ENCODE measurements around the gene SPNS2. TPM values are rescaled to one million over a fixed set of nuclear protein-coding genes. Genes with fewer than 3 reads are reported as not detected.
A peak's percentile ranks its signal among the peaks of the same experiment; 100 is the strongest.

SPNS2 gene
- 187 TPM for total RNA-seq (ENCODE audit: unreplicated experiment)
- long read RNA-seq, transcript SPNS2-205 (5 exons, 704 nt), result major isoform, 6 of 18 reads
- long read RNA-seq, partial matches to known transcripts, result 7 of 18 reads
- long read RNA-seq, other reads (novel, unspliced or antisense), result 5 of 18 reads

DNA sequence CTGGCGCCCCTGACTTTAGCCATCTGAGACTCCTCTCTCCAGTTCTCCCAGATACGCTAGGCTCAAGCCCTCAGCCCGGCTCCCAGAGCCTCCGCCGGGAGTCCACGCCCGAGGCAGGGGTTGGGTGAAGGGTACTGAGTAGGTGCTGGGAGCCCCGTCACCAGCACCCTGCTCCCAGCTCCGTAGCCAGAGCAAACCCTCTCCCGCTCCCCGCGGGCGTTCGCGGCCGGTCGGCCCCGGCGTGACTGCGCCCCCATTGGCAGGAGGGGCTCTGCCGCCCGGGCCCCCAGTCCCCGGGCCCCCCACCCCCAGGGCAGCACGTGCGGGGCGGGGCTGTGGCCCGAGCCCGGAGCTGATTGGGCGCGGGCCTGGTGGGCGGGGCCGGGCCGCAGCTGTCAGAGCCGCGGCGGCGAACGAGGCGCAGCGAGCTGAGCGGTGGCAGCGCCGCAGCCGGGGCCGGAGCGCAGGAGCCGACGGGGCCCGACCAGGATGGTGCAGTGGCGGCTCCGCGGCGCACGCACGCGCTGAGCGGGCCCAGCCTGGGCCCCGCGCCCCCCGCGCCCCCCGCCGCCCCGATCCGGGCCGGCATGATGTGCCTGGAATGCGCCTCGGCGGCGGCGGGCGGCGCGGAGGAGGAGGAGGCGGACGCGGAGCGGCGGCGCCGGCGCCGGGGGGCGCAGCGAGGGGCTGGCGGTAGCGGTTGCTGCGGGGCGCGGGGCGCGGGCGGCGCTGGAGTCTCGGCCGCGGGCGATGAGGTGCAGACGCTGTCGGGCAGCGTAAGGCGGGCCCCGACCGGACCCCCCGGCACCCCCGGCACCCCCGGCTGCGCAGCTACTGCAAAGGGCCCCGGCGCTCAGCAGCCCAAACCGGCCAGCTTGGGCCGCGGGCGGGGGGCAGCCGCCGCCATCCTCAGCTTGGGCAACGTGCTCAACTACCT is at the start of gene SPNS2:
TSS of gene SPNS2 (plus strand) at position 421 of the 937 bp plus-strand sequence. CDS start at position 588, 167 bp downstream.
- peaks cover 35% of the 10 kb centered on the region for H3K4me1 Mint-ChIP-seq (ENCODE audit: unreplicated experiment)
- peaks cover 12% of the 10 kb centered on the region for H3K36me3 Mint-ChIP-seq (ENCODE audit: low read depth, unreplicated experiment)
- H3K9me3 Mint-ChIP-seq (ENCODE audit: unreplicated experiment), result no peaks in the 10 kb centered on the region
- TF ChIP-seq CTCF (IDR thresholded peaks at IDR 0.05; ENCODE audit: unreplicated experiment), result no peak
- H3K27ac Mint-ChIP-seq (ENCODE audit: unreplicated experiment), result peak within 1 kb of the TSS; percentile 81
- peaks cover 21% of the 10 kb centered on the region for H3K27me3 Mint-ChIP-seq (ENCODE audit: unreplicated experiment)
- DNase-seq (ENCODE audit: low spot score), result peak; percentile 73
- H3K4me3 Mint-ChIP-seq (ENCODE audit: unreplicated experiment), result peak within 1 kb of the TSS; percentile 99

DNA sequence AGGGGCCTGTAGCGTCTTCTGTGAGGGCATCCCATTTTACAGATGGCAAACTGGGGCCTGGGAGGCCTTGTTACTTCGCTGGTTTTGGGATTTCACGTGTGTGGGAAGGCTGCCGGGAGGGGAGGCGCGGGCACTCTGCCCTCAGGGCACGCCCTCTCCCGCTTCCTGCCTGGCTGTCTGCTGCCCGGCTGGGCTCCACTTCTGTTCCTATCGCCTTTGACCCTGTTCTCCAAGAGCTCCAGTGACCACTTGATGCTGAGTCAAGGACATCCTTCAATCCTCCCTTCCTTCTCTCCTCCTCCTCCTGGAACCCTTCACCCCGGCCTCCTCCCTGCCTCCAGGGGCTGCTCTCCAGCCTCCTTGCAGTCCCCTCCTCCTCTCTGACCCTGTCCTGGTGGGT is 48.9 kb upstream of the SPNS2 start:
- Mint-ChIP-seq H3K27me3 (ENCODE audit: unreplicated experiment) (peaks cover 5% of the 10 kb centered on the region), H3K27ac (ENCODE audit: unreplicated experiment) (no peak overlapping the region), H3K4me3 (ENCODE audit: unreplicated experiment) (no peak overlapping the region)

DNA sequence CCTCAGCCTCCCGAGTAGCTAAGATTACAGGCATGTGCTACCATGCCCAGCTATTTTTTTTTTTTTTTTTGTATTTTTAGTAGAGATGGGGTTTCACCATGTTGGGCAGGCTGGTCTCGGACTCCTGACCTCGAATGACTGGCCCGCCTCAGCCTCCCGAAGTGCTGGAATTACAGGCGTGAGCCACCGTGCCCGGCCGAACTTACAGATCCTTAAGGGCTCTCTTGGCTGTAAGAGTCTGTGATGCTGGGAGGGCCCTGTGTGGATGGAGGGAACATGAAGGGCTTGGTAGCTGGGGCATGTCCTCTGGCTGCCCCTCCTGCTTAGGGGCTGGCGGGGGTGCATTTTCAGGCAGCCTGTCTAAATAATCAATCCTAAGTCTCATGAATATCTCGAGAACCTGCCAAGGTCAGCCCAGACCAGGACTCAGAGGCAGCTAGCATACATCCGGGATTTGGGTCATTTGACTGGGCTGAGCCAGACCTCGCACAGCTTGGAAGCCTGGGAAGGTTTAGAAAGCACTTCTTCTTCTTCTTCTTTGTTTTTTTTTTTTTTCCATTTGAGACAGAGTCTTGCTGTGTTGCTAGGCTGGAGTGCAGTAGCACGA is 47.9 kb upstream of the SPNS2 start:
- no peak for TF ChIP-seq CTCF (IDR thresholded peaks at IDR 0.05; ENCODE audit: unreplicated experiment)
- H3K36me3 Mint-ChIP-seq (ENCODE audit: low read depth, unreplicated experiment), result no peaks in the 10 kb centered on the region
- no peak overlapping the region for H3K4me3 Mint-ChIP-seq (ENCODE audit: unreplicated experiment)
- DNase-seq (ENCODE audit: low spot score), result no peak
- H3K4me1 Mint-ChIP-seq (ENCODE audit: unreplicated experiment), result no peaks in the 10 kb centered on the region
- peaks cover 5% of the 10 kb centered on the region for H3K27me3 Mint-ChIP-seq (ENCODE audit: unreplicated experiment)
- no peaks in the 10 kb centered on the region for H3K9me3 Mint-ChIP-seq (ENCODE audit: unreplicated experiment)
- no peak overlapping the region for H3K27ac Mint-ChIP-seq (ENCODE audit: unreplicated experiment)

More for the DNA sequence above, 48.9 kb upstream of the SPNS2 start:
- no peaks in the 10 kb centered on the region for H3K4me1 Mint-ChIP-seq (ENCODE audit: unreplicated experiment)
- no peaks in the 10 kb centered on the region for H3K36me3 Mint-ChIP-seq (ENCODE audit: low read depth, unreplicated experiment)
- DNase-seq (ENCODE audit: low spot score), result no peak
- no peaks in the 10 kb centered on the region for H3K9me3 Mint-ChIP-seq (ENCODE audit: unreplicated experiment)
- TF ChIP-seq CTCF (IDR thresholded peaks at IDR 0.05; ENCODE audit: unreplicated experiment), result no peak

DNA sequence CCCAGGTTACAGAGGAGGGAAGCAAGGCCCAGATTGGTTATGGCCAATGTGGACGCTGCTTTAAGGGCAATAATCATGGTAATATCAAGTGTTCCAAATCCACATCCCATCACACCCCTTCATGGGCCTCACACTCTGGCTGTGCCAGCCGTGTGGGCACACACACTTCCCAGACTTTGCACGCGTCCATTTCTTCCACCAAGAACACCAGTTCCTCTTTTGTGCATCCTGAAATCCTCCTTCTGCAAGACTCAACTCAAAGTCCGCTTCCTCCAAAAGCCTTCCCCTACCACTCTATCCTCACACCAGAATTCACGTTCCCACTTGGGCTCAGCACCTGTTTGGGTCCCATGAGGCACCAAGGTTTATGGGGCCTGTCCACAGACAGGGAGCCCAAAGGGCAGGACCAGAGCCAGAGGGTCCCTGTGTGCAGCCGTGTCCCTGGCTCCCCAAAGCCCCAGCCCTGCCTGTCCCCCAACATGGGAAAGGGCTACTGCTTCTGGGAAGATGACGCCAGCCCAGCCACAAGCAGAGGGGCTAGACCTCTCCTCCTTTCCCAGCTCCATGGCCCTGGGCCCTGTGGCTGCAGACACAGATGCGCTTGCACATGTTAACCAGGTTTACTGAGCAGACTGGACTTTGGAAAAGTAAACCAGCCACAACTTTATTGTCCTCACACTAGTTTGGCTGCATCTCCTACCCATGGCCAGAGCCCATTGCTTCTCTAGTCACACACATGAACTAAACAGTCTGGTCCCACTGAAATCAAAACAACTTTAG is 44.7 kb upstream of the SPNS2 start:
- peaks cover 5% of the 10 kb centered on the region for H3K27me3 Mint-ChIP-seq (ENCODE audit: unreplicated experiment)
- DNase-seq (ENCODE audit: low spot score), result no peak

More for the DNA sequence above, 44.7 kb upstream of the SPNS2 start:
- TF ChIP-seq CTCF (IDR thresholded peaks at IDR 0.05; ENCODE audit: unreplicated experiment), result no peak
- H3K36me3 Mint-ChIP-seq (ENCODE audit: low read depth, unreplicated experiment), result no peaks in the 10 kb centered on the region
- no peak overlapping the region for H3K4me3 Mint-ChIP-seq (ENCODE audit: unreplicated experiment)
- no peak overlapping the region for H3K27ac Mint-ChIP-seq (ENCODE audit: unreplicated experiment)
- H3K4me1 Mint-ChIP-seq (ENCODE audit: unreplicated experiment), result no peaks in the 10 kb centered on the region
- H3K9me3 Mint-ChIP-seq (ENCODE audit: unreplicated experiment), result no peaks in the 10 kb centered on the region
